Caco-2 (cell line): ENCODE measurements around the gene GRID1. TPM values are rescaled to one million over a fixed set of nuclear protein-coding genes. Genes with fewer than 3 reads are reported as not detected.

Experiments used
- BruUV-seq: library from RNA; stranded (reverse); fragments of 400-500 nt; replicated peaks from 2 replicates; lab custom pipeline; 2021; lab: Mats Ljungman, UMichigan
- CTCF ChIA-PET: fragments of 300-600 bp; sonication (Branson Sonifier 250); formaldehyde crosslinking; loops from one replicate; lab custom pipeline; 2022; ENCODE audit warnings: antibody characterized with exemption; lab: Charles Lee
- POLR2A ChIA-PET: fragments of 300-600 bp; sonication (Branson Sonifier 250); formaldehyde crosslinking; loops from one replicate; lab custom pipeline; 2022; ENCODE audit warnings: antibody characterized with exemption; lab: Charles Lee
- DNase-seq, 2 experiments: peaks; one replicate each; pipeline versions ENCODE4 v3.0.0 to v3.0.0-alpha.2; 2020 to 2022
- H3K27me3 ChIP-seq: replicated peaks from 2 replicates; pipeline ENCODE4 v1.6.0; 2011; ENCODE audit warnings: low read length; ENCODE audit not compliant: control insufficient read depth, insufficient read depth
- H3K36me3 ChIP-seq: 2 replicates; pipeline ENCODE4 v1.5.1; 2011; ENCODE audit warnings: low read length; ENCODE audit not compliant: control insufficient read depth, insufficient read depth
- H3K4me1 ChIP-seq: fragments of 250-450 bp; sonication (Bioruptor Pico); 2 replicates; pipeline ENCODE4 v1.5.1; 2020; ENCODE audit warnings: mild to moderate bottlenecking
- H3K4me3 ChIP-seq: 2 replicates; pipeline ENCODE4 v1.5.1; 2011; ENCODE audit warnings: low read depth, mild to moderate bottlenecking, control low read depth, low read length
- H3K9me3 ChIP-seq: fragments of 250-450 bp; sonication (Bioruptor Pico); 2 replicates; pipeline ENCODE4 v1.5.1; 2020; ENCODE audit warnings: mild to moderate bottlenecking, moderate library complexity
- H3K27ac Mint-ChIP-seq: one replicate; pipeline ENCODE4 v1.8.0; 2022; ENCODE audit warnings: mixed read lengths; ENCODE audit not compliant: unreplicated experiment
- H3K27me3 Mint-ChIP-seq: one replicate; pipeline ENCODE4 v1.8.0; 2022; ENCODE audit warnings: mixed read lengths; ENCODE audit not compliant: insufficient read depth, unreplicated experiment
- H3K36me3 Mint-ChIP-seq: one replicate; pipeline ENCODE4 v1.8.0; 2022; ENCODE audit warnings: mild to moderate bottlenecking, mixed read lengths; ENCODE audit not compliant: insufficient read depth, unreplicated experiment
- H3K4me1 Mint-ChIP-seq: one replicate; pipeline ENCODE4 v1.8.0; 2022; ENCODE audit warnings: low read depth, mixed read lengths; ENCODE audit not compliant: unreplicated experiment
- H3K4me3 Mint-ChIP-seq: one replicate; pipeline ENCODE4 v1.8.0; 2022; ENCODE audit warnings: mild to moderate bottlenecking, moderate library complexity, mixed read lengths; ENCODE audit not compliant: unreplicated experiment
- H3K9me3 Mint-ChIP-seq: one replicate; pipeline ENCODE4 v1.8.0; 2022; ENCODE audit warnings: mixed read lengths; ENCODE audit not compliant: unreplicated experiment
- intact Hi-C: fragments of 100-400 bp; cut with micrococcal nuclease; formaldehyde crosslinking; loops from one replicate; pipeline ENCODE4 v1.10.0; 2022; ENCODE audit not compliant: unreplicated experiment
- total RNA-seq: library from RNA; stranded (reverse); gene quantifications from 2 replicates; pipeline ENCODE4 v1.2.3, GENCODE V29; 2022
- TF ChIP-seq, protein P1 (sequence below), 2 experiments: fragments of 200-600 bp in 1 of 2; IDR thresholded peaks; 1 replicate in 1 of 2; 2 replicates in 1 of 2; pipeline versions ENCODE4 v1.5.1 to v1.8.0; 2011 to 2022; ENCODE audit warnings: antibody characterized with exemption in 1 of 2, control low read depth in 1 of 2, inconsistent platforms in 1 of 2, low read depth in 1 of 2, low read length in 1 of 2, mild to moderate bottlenecking in 1 of 2, moderate library complexity in 1 of 2; ENCODE audit not compliant: insufficient read depth in 1 of 2, severe bottlenecking in 1 of 2, unreplicated experiment in 1 of 2

GRID1 gene
- total RNA-seq, 1 experiment from 2014 or later = 8.0 TPM

DNA sequence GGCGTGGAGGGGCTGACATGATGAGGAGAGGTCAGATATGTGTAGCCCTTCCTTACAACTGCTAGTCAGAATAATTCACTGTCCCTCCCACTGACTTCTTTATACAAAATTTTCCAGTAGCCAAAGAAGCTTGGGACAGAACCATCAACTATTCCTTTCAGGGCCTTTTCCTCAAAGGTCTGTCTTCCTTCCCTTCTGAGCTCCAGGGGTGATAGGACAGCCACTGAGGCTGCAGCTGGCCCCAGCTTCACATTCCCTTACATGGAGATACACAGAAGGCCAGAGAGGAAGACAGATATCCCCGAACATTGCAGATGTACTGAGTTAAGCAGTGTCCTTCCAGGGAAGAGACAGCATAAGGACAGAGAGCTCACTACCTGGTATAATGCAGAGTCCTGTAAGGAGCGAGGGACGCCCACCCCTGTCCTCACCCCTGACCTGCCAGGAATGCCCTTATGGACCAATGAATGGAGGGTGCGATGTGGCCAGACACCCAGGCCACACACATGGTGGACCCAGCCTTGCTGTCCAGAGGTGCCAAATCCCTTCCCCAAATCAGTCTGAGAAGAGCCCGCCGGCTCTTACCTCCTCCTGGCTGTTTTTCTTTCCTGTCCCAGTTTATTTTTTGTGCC lies 754.7 kb downstream of the GRID1 start:
- no peaks in the 10 kb centered on the region for H3K27me3 Mint-ChIP-seq
- no peaks in the 10 kb centered on the region for H3K36me3 Mint-ChIP-seq
- no TSS peak for BruUV-seq
- no peaks in the 10 kb centered on the region for H3K9me3 Mint-ChIP-seq
- no peaks in the 10 kb centered on the region for H3K36me3 ChIP-seq
- H3K4me1 Mint-ChIP-seq = no peaks in the 10 kb centered on the region
- no peaks in the 10 kb centered on the region for H3K9me3 ChIP-seq
- no peak overlapping the region for H3K4me3 Mint-ChIP-seq
- CTCF ChIA-PET = interaction anchor here (0.6 kb wide), 1 partner anchor 38 kb away, joined by 3 read pairs; no protein-coding TSS in a partner anchor
- no peak overlapping the region for H3K27ac Mint-ChIP-seq
- intact Hi-C loops = no loop called here
- no peak overlapping the region for H3K4me3 ChIP-seq
- H3K4me1 ChIP-seq = no peaks in the 10 kb centered on the region
- no peak for DNase-seq
- no peaks in the 10 kb centered on the region for H3K27me3 ChIP-seq
- POLR2A ChIA-PET = no interaction called here
- TF ChIP-seq, protein P1, sequence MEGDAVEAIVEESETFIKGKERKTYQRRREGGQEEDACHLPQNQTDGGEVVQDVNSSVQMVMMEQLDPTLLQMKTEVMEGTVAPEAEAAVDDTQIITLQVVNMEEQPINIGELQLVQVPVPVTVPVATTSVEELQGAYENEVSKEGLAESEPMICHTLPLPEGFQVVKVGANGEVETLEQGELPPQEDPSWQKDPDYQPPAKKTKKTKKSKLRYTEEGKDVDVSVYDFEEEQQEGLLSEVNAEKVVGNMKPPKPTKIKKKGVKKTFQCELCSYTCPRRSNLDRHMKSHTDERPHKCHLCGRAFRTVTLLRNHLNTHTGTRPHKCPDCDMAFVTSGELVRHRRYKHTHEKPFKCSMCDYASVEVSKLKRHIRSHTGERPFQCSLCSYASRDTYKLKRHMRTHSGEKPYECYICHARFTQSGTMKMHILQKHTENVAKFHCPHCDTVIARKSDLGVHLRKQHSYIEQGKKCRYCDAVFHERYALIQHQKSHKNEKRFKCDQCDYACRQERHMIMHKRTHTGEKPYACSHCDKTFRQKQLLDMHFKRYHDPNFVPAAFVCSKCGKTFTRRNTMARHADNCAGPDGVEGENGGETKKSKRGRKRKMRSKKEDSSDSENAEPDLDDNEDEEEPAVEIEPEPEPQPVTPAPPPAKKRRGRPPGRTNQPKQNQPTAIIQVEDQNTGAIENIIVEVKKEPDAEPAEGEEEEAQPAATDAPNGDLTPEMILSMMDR (IDR thresholded peaks at IDR 0.05; ENCODE audit: insufficient read depth in 1 of 2, low read depth in 1 of 2, low read length in 1 of 2, severe bottlenecking in 1 of 2, unreplicated experiment in 1 of 2) = no peak

DNA sequence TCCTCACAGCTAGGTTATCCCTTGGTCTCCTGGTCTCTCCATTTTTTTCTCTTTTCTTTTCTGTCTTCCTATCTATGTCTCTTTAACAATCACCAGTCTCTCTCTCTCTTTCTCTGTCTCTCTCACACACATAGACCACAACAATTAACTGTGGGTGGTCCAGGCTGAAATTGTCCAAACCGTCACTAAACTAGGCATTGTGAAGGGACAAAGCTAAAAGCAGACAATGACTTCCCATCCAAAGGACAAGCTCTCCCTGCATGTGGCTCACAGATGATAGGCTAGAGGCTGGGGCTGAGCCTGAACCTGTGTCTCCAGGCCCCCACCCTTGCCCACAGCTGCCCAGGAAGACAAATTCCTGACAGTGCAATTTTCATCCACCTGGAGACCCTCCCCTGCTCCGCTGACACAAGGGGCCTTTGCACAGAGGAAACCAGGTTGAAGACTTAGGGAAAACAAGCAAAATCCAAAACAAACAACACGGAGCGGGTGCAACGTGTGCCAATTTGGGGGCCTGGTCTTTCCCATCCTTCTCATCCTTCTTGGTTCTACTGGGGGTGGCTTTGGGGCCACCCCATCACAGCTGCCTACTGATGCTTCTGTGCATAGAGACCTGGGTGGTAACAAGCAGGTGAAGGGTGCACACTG lies 755.4 kb downstream of the GRID1 start:
- Histone ChIP-seq H3K4me1 (no peaks in the 10 kb centered on the region), H3K9me3 (no peaks in the 10 kb centered on the region), H3K4me3 (no peak overlapping the region), H3K36me3 (no peaks in the 10 kb centered on the region), H3K27me3 (no peaks in the 10 kb centered on the region)
- Mint-ChIP-seq H3K27me3 (no peaks in the 10 kb centered on the region), H3K9me3 (no peaks in the 10 kb centered on the region), H3K27ac (no peak overlapping the region), H3K4me3 (no peak overlapping the region), H3K36me3 (no peaks in the 10 kb centered on the region), H3K4me1 (no peaks in the 10 kb centered on the region)
- DNase-seq = no peak
- intact Hi-C loops = no loop called here
- POLR2A ChIA-PET = no interaction called here
- BruUV-seq = no TSS peak
- TF ChIP-seq, protein P1 (IDR thresholded peaks at IDR 0.05; ENCODE audit: insufficient read depth in 1 of 2, low read depth in 1 of 2, low read length in 1 of 2, severe bottlenecking in 1 of 2, unreplicated experiment in 1 of 2) = no peak
- CTCF ChIA-PET = no interaction called here

DNA sequence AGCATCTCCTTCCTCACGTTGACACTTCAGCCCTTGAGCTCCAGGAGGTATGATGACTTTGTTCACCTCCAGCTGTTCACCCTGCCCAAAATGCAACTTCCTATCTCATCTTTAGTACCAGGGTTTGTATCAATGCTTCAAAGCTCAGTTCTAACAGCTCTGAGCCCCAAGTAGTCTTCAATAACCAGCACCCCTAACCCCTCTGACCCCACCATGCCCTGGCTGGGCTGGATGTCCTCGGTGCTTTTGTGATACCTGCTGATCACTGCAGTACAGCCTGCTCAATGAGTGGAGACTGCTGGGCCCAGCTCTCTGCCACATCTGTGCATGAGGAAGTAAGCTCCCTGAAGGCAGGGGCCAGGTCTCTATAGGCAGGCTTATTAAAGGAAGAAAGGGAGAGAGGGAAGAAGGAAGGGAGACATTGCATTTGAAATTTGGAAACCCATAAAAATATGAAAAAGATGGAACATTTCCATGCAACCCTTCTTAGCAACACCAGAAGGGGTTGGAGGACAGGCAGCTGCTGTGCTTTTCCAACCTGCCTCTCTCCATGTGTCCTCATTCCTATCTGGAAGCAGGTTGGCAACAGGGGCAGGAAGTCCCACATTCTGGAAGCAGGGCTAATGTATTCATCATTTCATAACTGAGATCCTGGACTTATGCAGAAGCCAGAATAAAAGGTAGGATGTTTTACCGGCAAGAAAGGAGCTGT lies 756.1 kb downstream of the GRID1 start:
- no peaks in the 10 kb centered on the region for H3K36me3 ChIP-seq
- TF ChIP-seq, protein P1 (IDR thresholded peaks at IDR 0.05; ENCODE audit: insufficient read depth in 1 of 2, low read depth in 1 of 2, low read length in 1 of 2, severe bottlenecking in 1 of 2, unreplicated experiment in 1 of 2) = no peak
- Mint-ChIP-seq H3K27me3 (no peaks in the 10 kb centered on the region), H3K4me3 (no peak overlapping the region), H3K9me3 (no peaks in the 10 kb centered on the region), H3K4me1 (no peaks in the 10 kb centered on the region), H3K27ac (no peak overlapping the region), H3K36me3 (no peaks in the 10 kb centered on the region)
- POLR2A ChIA-PET = no interaction called here
- H3K4me3 ChIP-seq = no peak overlapping the region
- no peaks in the 10 kb centered on the region for H3K9me3 ChIP-seq
- intact Hi-C loops = no loop called here
- DNase-seq = no peak
- H3K27me3 ChIP-seq = no peaks in the 10 kb centered on the region
- no peaks in the 10 kb centered on the region for H3K4me1 ChIP-seq
- no TSS peak for BruUV-seq
- CTCF ChIA-PET = no interaction called here
